GM19395 (cell line): ENCODE data around the gene MRFAP1.

Experiments
- ATAC-seq: cut with Tn5 transposase; IDR thresholded peaks from one replicate; pipeline ENCODE4 v1.9.1; 2021; ENCODE audit warnings: mild to moderate bottlenecking, moderate library complexity; ENCODE audit not compliant: unreplicated experiment

Gene MRFAP1

DNA sequence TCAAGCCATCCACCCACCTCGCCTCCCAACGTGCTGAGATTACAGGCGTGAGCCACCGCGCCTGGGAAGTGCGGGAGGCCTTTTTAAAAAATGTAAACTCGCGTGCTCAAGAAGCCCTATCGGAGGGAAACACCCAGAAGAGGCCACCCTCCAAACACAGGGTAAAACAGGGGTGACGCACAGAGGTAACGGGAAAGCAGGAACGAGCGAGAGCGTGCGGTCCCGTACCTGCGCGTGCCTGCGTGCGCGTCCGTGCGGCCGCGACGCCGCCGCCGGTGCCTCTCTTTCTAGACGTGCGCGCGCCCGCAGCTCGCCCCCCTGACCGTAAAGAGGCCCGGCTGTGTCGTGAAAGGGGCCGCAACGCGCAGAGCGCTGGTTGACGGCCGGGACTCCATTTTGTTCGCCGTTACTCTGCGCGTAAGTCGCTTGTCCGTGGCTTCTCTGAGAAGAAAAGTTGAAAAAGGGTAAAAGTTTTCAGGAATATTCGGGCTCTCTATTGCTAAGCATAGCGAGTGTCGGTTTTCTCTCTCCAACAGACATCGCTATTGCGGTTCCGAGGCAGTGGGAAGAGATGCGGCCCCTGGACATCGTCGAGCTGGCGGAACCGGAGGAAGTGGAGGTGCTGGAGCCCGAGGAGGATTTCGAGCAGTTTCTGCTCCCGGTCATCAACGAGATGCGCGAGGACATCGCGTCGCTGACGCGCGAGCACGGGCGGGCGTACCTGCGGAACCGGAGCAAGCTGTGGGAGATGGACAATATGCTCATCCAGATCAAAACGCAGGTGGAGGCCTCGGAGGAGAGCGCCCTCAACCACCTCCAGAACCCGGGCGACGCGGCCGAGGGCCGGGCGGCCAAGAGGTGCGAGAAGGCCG is at the start of gene MRFAP1:
MRFAP1 (plus strand) TSS at position 394 of the 872 bp plus-strand sequence; CDS start at position 572, 178 bp downstream.
- peak; percentile 74 for ATAC-seq

- ATAC-seq = no peak
These were observed 49.2 kb upstream of the MRFAP1 start for GRCh38 chr4:6591313-6591712.

- no peak for ATAC-seq
These were observed 48.7 kb upstream of the MRFAP1 start for GRCh38 chr4:6591781-6592180.

DNA sequence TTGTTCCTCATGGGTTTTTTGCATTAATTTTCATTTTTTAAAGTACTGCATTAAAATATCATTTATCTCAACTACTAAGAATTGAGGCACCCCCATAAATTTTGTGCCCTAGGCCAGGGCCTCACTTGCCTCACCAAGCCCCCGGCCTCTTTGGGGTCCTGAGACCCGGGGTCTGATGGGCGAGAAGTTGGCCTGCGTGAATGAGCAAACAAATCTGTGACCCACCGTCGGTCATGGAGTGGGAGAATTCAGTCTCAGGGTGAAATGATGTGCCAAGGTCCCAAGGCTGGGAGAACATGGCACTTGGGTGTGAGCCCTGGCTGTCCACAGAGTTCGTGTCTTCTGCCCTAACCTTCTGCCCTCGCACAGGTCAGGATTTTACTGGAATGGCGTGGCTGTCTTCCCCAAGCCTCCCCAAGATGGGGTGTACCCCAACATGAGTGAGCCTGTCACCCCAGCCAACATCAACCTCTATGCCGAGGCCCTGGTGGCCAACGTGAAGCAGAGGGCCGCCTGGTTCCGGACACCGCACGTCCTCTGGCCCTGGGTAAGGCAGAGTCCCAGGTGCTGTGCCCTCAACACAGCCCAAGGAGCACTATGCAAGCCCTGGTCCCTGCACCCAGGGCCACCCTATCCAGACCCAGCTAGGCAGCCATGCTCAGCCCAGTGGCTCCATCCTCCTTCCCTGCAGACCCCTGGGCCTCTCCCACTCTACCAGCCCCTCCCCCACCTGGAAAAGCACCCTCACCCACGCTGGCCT is 47.5 kb upstream of the MRFAP1 start:
- no peak for ATAC-seq

DNA sequence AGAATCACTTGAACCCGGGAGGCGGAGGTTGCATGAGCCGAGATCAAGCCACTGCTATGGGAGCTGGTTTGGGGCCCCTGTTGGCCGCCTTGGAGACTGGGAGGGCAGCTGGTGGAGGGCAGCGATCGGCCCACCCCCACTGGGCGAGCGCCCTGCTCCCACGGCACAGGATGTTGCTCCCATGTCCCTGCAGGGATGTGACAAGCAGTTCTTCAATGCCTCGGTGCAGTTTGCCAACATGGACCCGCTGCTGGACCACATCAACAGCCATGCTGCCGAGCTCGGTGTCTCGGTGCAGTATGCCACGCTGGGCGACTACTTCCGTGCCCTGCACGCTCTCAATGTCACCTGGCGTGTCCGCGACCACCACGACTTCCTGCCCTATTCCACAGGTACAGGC is 46.1 kb upstream of the MRFAP1 start:
- ATAC-seq = no peak

DNA sequence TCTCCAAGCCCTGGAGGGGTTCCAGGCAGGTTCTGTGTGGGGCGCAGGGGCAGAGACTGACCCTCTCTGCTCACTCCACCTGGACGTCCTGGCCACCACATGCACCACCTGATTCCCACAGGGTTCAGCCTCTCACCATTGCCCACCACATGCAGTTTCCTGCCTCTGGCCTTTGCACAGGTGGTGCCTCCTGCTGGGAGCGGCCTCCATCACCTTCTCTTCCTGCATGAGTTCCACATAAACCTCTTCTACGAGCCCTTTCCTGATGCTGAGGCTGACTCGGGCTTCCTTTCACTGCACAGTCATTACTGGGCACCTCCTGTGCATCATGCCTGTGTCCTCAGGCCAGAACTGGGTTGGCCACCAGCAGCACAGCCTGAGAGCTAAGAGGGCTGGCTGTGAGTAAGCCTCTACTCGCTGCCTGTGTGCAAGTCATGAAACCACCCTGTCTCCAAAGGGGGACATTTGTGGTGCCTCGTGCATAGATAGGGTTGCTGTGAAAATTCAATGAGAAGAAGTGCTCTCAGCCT is 45.6 kb upstream of the MRFAP1 start:
- no peak for ATAC-seq

GRCh38 chr4:6595897-6596537 is 44.5 kb upstream of the MRFAP1 start:
- ATAC-seq = no peak

DNA sequence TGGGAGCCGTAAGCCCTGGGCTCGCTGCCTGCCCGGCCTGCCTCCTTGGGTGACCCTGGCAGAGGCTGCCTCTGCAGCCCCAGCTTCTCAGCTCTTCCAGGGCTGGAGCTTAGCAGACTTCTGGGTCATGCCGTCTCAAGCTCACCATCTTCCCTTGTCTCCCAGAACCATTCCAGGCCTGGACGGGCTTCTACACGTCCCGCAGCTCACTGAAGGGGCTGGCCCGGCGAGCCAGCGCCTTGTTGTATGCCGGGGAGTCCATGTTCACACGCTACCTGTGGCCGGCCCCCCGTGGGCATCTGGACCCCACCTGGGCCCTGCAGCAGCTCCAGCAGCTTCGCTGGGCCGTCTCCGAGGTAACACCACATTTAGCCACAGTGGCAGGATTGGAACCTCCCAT is 43.5 kb upstream of the MRFAP1 start:
- no peak for ATAC-seq

DNA sequence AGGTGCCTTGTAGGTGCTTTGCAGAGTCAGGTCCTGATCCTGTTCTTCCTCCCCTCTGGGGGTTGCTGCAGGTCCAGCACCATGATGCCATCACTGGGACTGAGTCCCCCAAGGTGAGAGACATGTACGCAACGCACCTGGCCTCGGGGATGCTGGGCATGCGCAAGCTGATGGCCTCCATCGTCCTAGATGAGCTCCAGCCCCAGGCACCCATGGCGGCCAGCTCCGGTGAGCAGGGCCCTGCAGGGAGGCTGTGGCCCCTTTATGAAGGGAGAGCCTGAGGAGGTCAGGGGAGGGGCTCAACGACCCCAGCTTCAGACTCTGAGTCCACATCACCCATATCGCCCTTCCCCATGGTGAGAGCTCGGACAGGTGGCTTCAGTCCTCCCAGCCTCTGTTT is 42.4 kb upstream of the MRFAP1 start:
- ATAC-seq = no peak

- no peak for ATAC-seq
These were observed 41.8 kb upstream of the MRFAP1 start for GRCh38 chr4:6598641-6599040.

GRCh38 chr4:6601661-6602250 is 38.7 kb upstream of the MRFAP1 start:
- ATAC-seq = no peak

- ATAC-seq = no peak
These were observed 38.2 kb upstream of the MRFAP1 start for GRCh38 chr4:6602289-6602688.

DNA sequence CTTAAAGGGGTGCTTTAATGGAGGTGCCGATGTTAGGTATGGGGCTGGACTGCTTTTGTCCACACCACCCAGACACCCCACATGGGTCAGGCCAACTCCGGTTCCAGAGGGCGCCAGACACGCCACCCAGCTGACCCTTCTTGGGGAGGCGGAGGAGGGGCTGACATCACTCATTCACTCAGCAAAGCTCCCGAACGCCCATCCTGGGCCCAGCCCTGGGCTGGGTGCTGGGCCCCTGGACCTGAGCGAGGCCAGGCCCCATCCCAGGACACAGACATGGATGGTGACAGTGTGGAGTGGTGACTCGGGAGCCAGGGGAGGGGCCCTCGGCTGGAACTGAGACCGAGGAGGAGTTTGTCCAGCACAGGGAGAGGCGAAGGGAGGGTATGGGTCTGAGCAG is 37.4 kb upstream of the MRFAP1 start:
- no peak for ATAC-seq

DNA sequence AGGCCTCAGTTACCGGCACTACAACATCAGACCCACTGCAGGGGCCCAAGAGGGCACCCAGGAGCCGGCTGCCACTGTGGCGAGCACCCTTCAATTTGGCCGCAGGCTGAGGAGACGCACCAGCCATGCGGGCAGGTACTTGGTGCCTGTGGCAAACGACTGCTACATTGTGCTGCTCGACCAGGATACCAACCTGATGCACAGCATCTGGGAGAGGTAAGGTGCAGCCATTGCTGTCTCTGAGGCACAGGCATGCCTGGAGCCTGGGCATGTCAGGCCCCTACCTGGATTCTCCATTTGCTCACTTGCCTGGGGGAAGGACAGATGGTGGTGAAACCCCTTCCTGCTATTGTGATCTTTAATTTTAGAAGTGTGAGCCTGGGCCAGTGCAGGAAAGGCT is 35.4 kb upstream of the MRFAP1 start:
- ATAC-seq = no peak

- no peak for ATAC-seq
These were observed 34.9 kb upstream of the MRFAP1 start for GRCh38 chr4:6605605-6606004.

- no peak for ATAC-seq
These were observed 33.8 kb upstream of the MRFAP1 start for GRCh38 chr4:6606465-6607235.

GRCh38 chr4:6607368-6608055 is 33.0 kb upstream of the MRFAP1 start:
- no peak for ATAC-seq

GRCh38 chr4:6608758-6609414 is 31.6 kb upstream of the MRFAP1 start:
- ATAC-seq = no peak

- no peak for ATAC-seq
These were observed 30.9 kb upstream of the MRFAP1 start for GRCh38 chr4:6609415-6610079.
